WERI-Rb-1 (cell line): ENCODE results near the gene AP4M1.

Experiments
- DNase-seq: peaks from one replicate; pipeline ENCODE4 v3.0.0-alpha.2; 2020
- H3K27ac ChIP-seq: fragments of 250-450 bp; sonication (Bioruptor Pico); 2 replicates; pipeline ENCODE4 v1.5.1; 2020; ENCODE audit warnings: mild to moderate bottlenecking, moderate library complexity
- H3K27me3 ChIP-seq: fragments of 250-450 bp; sonication (Bioruptor Pico); 2 replicates; pipeline ENCODE4 v1.5.1; 2021; ENCODE audit warnings: mild to moderate bottlenecking, low read depth, moderate library complexity; ENCODE audit not compliant: insufficient read depth, severe bottlenecking
- H3K36me3 ChIP-seq: fragments of 250-450 bp; sonication (Bioruptor Pico); 2 replicates; pipeline ENCODE4 v1.5.1; 2020; ENCODE audit warnings: mild to moderate bottlenecking, moderate library complexity
- H3K4me3 ChIP-seq: 2 replicates; pipeline ENCODE4 v1.5.1; 2011; ENCODE audit warnings: low read depth, mild to moderate bottlenecking, control low read depth, low read length
- H3K9me3 ChIP-seq: fragments of 250-450 bp; sonication (Bioruptor Pico); 2 replicates; pipeline ENCODE4 v1.5.1; 2021; ENCODE audit warnings: mild to moderate bottlenecking, moderate library complexity; ENCODE audit not compliant: severe bottlenecking
- CTCF ChIP-seq: IDR thresholded peaks from 2 replicates; pipeline ENCODE4 v1.5.1; 2011; ENCODE audit warnings: low read depth, mild to moderate bottlenecking, control low read depth, inconsistent platforms, low read length

The AP4M1 gene

GRCh38 chr7:100153708-100154535, 52.5 kb downstream of the AP4M1 start:
- H3K27me3 ChIP-seq, result no peaks in the 10 kb centered on the region
- no peak overlapping the region for H3K4me3 ChIP-seq
- no peak for TF ChIP-seq CTCF
- peaks cover 48% of the 10 kb centered on the region for H3K36me3 ChIP-seq
- no peak for DNase-seq
- H3K9me3 ChIP-seq, result no peaks in the 10 kb centered on the region
- no peak overlapping the region for H3K27ac ChIP-seq

GRCh38 chr7:100154651-100155491, 53.4 kb downstream of the AP4M1 start:
- H3K9me3 ChIP-seq, result no peaks in the 10 kb centered on the region
- H3K27ac ChIP-seq, result no peak overlapping the region
- H3K27me3 ChIP-seq, result no peaks in the 10 kb centered on the region
- DNase-seq, result no peak
- no peak for TF ChIP-seq CTCF
- H3K36me3 ChIP-seq, result peaks cover 48% of the 10 kb centered on the region
- H3K4me3 ChIP-seq, result no peak overlapping the region

GRCh38 chr7:100155553-100156317, 54.3 kb downstream of the AP4M1 start:
- H3K27me3 ChIP-seq, result no peaks in the 10 kb centered on the region
- no peaks in the 10 kb centered on the region for H3K9me3 ChIP-seq
- no peak overlapping the region for H3K27ac ChIP-seq
- no peak for DNase-seq
- no peak for TF ChIP-seq CTCF
- H3K4me3 ChIP-seq, result no peak overlapping the region
- peaks cover 43% of the 10 kb centered on the region for H3K36me3 ChIP-seq

GRCh38 chr7:100156331-100157068, 55.1 kb downstream of the AP4M1 start:
- DNase-seq, result no peak
- H3K4me3 ChIP-seq, result no peak overlapping the region
- peaks cover 43% of the 10 kb centered on the region for H3K36me3 ChIP-seq
- no peaks in the 10 kb centered on the region for H3K9me3 ChIP-seq
- no peaks in the 10 kb centered on the region for H3K27me3 ChIP-seq
- no peak for TF ChIP-seq CTCF
- no peak overlapping the region for H3K27ac ChIP-seq

GRCh38 chr7:100157069-100157333, 55.6 kb downstream of the AP4M1 start:
- no peak for DNase-seq
- H3K27ac ChIP-seq, result no peak overlapping the region
- no peaks in the 10 kb centered on the region for H3K9me3 ChIP-seq
- TF ChIP-seq CTCF, result no peak
- no peaks in the 10 kb centered on the region for H3K27me3 ChIP-seq
- no peak overlapping the region for H3K4me3 ChIP-seq
- H3K36me3 ChIP-seq, result peaks cover 41% of the 10 kb centered on the region
